ENCODE data around the gene AXIN2. TPM values are rescaled to one million over a fixed set of nuclear protein-coding genes. Genes with fewer than 3 reads are reported as not detected.

AXIN2 gene
- polyA plus RNA-seq, 3 donors = 0.10 TPM; not detected in 2

- DNase-seq = no peak
- Mint-ChIP-seq H3K27me3 (ENCODE audit: low read depth in 3 of 3) (peaks cover 4 to 11% (median 7%) of the 10 kb centered on the region in 3 donors), H3K9me3 (no peaks in the 10 kb centered on the region), H3K36me3 (no peaks in the 10 kb centered on the region), H3K4me1 (no peaks in the 10 kb centered on the region), H3K4me3 (no peak overlapping the region), H3K27ac (peak overlapping the region in 1 of 7 donors; percentile 5)
- Histone ChIP-seq H3K27me3 (ENCODE audit: control insufficient read depth in 2 of 2, insufficient read depth in 2 of 2, low read length in 2 of 2) (no peaks in the 10 kb centered on the region), H3K36me3 (replicated peaks in 1 of 2; ENCODE audit: control insufficient read depth in 1 of 2, insufficient read depth in 2 of 2, low read length in 2 of 2) (no peaks in the 10 kb centered on the region), H3K4me1 (ENCODE audit: control insufficient read depth in 1 of 2, insufficient read depth in 2 of 2, low read length in 2 of 2) (no peaks in the 10 kb centered on the region), H3K4me3 (replicated peaks in 1 of 3; ENCODE audit: low read depth in 2 of 3, low read length in 3 of 3) (no peak overlapping the region), H3K27ac (ENCODE audit: low read depth in 1 of 2, low read length in 2 of 2) (no peak overlapping the region), H3K4me2 (replicated peaks; ENCODE audit: extremely low read depth, low read length, poor library complexity, severe bottlenecking) (no peak overlapping the region), H3K9ac (ENCODE audit: insufficient read depth, low read length, poor library complexity, severe bottlenecking) (no peak overlapping the region), H4K20me1 (ENCODE audit: insufficient read depth, low read length) (no peaks in the 10 kb centered on the region), H3K79me2 (ENCODE audit: insufficient read depth, low read length) (no peaks in the 10 kb centered on the region), H3K9me3 (replicated peaks in 1 of 2; ENCODE audit: control insufficient read depth in 1 of 2, insufficient read depth in 1 of 2, low read length in 2 of 2) (no peaks in the 10 kb centered on the region), H2AFZ (ENCODE audit: insufficient read depth, low read depth, low read length, poor library complexity, severe bottlenecking) (no peak overlapping the region)
- intact Hi-C loops (cut with micrococcal nuclease) = no loop called here
- no peak for TF ChIP-seq CTCF (IDR thresholded peaks at IDR 0.05)
- WGBS (ENCODE audit: insufficient coverage) = 92% methylated on average over 9 of the region's 17 CpGs
These were observed 15.5 kb downstream of the AXIN2 start for GRCh38 chr17:65545705-65546523.

GRCh38 chr17:65544672-65545071, 16.8 kb downstream of the AXIN2 start:
- Mint-ChIP-seq H3K9me3 (no peaks in the 10 kb centered on the region), H3K4me1 (no peaks in the 10 kb centered on the region), H3K36me3 (no peaks in the 10 kb centered on the region), H3K27me3 (ENCODE audit: low read depth in 3 of 3) (peaks cover 2 to 9% (median 9%) of the 10 kb centered on the region in 3 donors), H3K4me3 (no peak overlapping the region), H3K27ac (no peak overlapping the region)
- Histone ChIP-seq H4K20me1 (ENCODE audit: insufficient read depth, low read length) (no peaks in the 10 kb centered on the region), H3K9me3 (replicated peaks in 1 of 2; ENCODE audit: control insufficient read depth in 1 of 2, insufficient read depth in 1 of 2, low read length in 2 of 2) (no peaks in the 10 kb centered on the region), H3K4me2 (replicated peaks; ENCODE audit: extremely low read depth, low read length, poor library complexity, severe bottlenecking) (no peak overlapping the region), H3K9ac (ENCODE audit: insufficient read depth, low read length, poor library complexity, severe bottlenecking) (no peak overlapping the region), H3K27ac (ENCODE audit: low read depth in 1 of 2, low read length in 2 of 2) (no peak overlapping the region), H3K79me2 (ENCODE audit: insufficient read depth, low read length) (no peaks in the 10 kb centered on the region), H3K4me3 (replicated peaks in 1 of 3; ENCODE audit: low read depth in 2 of 3, low read length in 3 of 3) (no peak overlapping the region), H3K36me3 (replicated peaks in 1 of 2; ENCODE audit: control insufficient read depth in 1 of 2, insufficient read depth in 2 of 2, low read length in 2 of 2) (no peaks in the 10 kb centered on the region), H2AFZ (ENCODE audit: insufficient read depth, low read depth, low read length, poor library complexity, severe bottlenecking) (no peak overlapping the region), H3K4me1 (ENCODE audit: control insufficient read depth in 1 of 2, insufficient read depth in 2 of 2, low read length in 2 of 2) (no peaks in the 10 kb centered on the region), H3K27me3 (ENCODE audit: control insufficient read depth in 2 of 2, insufficient read depth in 2 of 2, low read length in 2 of 2) (no peaks in the 10 kb centered on the region)
- no peak for TF ChIP-seq CTCF (IDR thresholded peaks at IDR 0.05)
- no peak for DNase-seq
- intact Hi-C loops (cut with micrococcal nuclease) = no loop called here
- 88% methylated on average over 7 of the region's 11 CpGs for WGBS (ENCODE audit: insufficient coverage)
